Stimulated activated CD8-positive, alpha-beta memory T cell treated with anti-CD3 and anti-CD28 coated beads, Interleukin-7, amount 100 ng/mL, for 24 hours (primary cell): ENCODE measurements around the gene PPP2R2D.

Source experiments
- DNase-seq: peaks from one replicate; pipeline ENCODE4 v3.0.0-alpha.2; 2020; ENCODE audit warnings: low read depth

The PPP2R2D gene

DNA sequence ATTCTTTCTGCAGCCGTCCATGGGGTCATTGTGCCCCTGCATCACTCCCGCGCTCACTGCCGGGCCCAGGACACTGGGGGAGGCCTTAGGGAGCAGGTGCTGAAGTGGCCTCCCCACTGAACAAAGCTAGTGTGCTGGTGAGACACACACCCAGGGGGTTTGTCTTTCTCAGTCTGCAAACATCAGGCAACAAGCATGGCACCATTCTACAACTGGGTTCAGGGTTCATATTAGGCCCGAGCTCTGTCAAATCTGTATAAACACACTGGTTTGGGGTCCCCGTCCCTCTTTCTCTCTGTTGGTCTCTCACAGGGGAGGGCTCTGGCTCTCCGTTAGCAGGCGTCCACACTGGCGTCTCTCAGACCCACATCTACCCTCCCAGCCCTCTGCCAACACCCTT is 11.1 kb upstream of the PPP2R2D start:
- no peak for DNase-seq

GRCh38 chr10:131890276-131891195 is 10.3 kb upstream of the PPP2R2D start:
- DNase-seq = no peak

- DNase-seq = no peak
These were observed 9.4 kb upstream of the PPP2R2D start for GRCh38 chr10:131891196-131891928.

DNA sequence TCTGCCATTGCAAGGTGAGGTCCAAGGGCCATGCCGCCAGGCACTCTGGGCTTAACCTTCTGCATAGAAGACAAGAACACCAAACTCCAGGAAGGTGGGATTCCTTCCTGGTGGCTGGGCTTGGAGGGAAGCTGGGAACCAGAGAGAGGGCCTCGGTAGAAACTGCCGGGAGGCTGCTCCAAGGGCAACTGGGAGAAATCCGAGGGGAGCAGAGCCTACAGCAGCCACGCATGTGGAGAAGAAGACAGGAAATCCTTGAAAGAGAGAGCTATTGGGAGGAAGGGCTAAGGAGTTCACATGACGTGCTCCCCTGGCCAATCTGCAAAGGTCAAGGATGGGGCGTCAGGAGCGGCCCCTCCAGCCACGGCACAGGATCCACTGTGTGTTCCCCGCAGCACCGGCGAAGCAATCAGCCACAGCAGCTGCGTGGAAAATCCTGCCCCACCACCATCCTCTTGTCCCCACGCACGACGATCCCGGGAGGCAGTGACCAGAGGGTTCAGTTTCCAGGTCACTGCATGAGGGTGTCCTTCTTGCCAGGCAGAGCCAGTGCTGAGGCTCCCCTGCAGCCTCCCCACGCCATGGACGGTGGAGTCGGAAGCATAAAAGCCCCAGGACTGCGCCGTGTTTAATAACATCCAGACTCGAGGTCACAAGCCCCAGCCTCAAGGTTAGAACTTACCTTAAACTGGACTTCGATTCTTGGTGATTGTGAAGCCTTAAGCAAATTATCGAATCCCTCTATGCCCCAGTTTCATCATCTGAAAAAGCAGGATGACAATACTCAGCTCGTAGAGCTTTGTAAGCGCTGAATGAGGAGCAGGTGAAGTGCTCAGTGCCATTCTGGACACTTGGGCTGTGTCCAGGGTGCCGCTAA is 8.6 kb upstream of the PPP2R2D start:
- DNase-seq = no peak

- DNase-seq = no peak
These were observed 7.8 kb upstream of the PPP2R2D start for GRCh38 chr10:131892806-131893675.

- DNase-seq = no peak
These were observed 5.7 kb upstream of the PPP2R2D start for GRCh38 chr10:131895116-131895515.

GRCh38 chr10:131896403-131896802 is 4.4 kb upstream of the PPP2R2D start:
- no peak for DNase-seq

DNA sequence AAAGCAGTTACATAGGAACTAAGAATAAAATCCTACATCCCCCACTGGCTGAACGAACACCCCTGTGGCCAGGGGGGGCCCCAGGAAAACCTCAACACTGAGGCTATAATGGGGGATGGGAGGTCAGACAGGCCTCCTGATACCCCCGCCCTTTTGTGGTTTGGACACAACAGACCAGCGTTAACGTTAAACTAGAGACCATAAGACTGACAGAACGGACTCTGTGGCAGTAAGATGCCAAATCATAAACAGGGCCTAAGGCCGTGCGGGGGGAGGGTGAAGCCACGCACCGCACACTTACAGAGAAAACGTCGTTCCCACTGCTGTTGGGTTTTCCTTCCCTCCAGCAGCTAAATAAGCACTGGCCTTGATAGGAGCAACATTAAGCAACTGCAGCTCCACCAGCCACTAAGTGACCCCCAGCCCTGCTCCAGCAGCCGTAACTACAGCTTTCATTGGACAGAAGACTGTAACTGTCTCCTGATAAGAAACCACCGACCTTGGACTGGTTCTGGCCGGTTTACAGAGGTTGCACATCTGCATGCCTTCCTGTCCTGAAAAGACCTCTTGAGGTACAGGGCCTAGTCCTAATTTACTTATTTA is 3.4 kb upstream of the PPP2R2D start:
- no peak for DNase-seq

DNA sequence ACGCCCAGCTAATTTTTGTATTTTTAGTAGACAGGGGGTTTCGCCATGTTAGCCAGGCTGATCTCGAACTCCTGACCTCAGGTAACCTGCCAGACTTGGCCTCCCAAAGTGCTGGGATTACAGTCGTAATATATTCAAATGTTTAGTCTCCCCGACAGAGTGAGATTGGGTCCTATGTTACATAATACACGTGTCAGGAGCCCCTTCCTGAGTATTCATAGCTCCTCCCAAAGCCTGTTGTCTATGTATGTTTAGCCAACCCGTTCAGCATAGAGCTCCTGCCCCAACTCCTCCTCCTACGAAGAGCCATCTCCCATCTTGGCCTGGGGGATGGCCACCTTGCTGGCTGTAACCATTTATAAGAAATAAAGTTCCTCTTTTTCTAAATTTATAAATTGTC is 2.7 kb upstream of the PPP2R2D start:
- no peak for DNase-seq

DNA sequence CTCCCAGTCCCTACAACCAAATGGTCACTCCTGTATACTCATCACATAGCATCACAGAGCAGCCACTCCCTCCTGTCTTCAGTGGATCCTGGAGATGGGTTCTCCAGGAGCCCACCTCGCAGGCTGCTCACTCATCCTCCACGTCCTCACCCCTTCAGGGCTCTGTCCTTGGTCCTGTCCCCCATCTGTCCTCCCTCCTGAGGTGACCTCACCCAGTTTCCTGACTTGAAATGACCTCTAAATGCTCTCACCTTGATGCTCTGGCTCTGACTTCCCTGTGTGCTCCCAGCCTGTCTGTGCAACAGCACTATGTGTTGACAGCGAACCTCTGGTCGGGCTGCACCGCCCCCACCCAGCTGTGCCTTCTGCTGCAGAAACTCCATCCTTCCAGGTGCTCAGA is 2.1 kb upstream of the PPP2R2D start:
- no peak for DNase-seq

GRCh38 chr10:131899116-131899690 is 1.6 kb upstream of the PPP2R2D start:
- no peak for DNase-seq

DNA sequence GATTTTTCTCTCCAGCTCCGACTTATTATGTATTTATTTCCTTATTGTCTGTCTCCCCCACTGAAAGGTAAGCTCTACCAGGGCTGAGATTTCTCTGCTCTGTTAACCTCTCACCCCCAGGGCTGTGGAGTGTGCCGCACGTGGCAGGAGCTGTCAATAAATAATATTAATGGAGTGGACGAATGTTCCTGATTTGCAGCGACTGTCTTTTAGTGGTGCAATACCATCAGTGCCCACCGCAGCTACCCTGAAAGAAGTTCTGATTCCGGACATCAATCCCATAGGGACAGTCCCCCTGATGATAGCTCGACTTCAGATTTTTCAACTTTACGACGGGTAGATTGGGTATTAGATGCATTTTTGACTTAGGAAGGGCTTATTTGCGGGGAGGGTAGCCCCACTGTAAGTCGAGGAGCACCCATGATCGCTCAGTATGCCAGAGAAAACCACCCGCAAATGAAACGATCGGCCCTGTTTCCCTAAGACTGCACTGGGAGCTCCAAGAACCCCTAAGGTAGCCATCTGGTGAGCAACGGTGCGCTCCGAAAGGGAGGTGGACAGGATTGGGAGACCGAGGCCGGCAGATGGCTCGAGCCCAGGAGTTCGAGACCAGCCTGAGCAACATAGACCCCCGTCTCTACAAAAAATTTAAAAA is 986 bp upstream of the PPP2R2D start:
- no peak for DNase-seq

- DNase-seq = no peak
These were observed 497 bp downstream of the PPP2R2D start for GRCh38 chr10:131901181-131901829.

DNA sequence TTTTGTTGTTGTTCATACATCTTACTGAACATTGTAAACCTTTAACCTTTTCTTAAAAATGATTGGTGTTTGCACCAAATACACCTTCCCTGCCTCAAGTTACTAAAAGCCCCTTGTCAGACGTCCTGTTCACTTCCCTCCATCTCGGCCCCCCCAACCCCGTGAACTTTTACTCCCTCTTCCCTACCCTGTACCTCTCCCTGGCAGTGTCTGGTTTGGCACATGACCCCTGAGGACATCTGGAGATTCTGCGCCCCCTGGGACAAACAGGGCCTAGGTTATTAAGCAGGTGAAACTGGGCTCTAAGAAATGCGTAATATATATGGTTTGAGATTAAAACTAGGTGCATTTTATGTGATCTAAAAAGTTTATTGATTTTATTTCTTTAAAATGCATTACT is 1.4 kb downstream of the PPP2R2D start:
- no peak for DNase-seq

GRCh38 chr10:131902691-131903090 is 1.9 kb downstream of the PPP2R2D start:
- DNase-seq = no peak

DNA sequence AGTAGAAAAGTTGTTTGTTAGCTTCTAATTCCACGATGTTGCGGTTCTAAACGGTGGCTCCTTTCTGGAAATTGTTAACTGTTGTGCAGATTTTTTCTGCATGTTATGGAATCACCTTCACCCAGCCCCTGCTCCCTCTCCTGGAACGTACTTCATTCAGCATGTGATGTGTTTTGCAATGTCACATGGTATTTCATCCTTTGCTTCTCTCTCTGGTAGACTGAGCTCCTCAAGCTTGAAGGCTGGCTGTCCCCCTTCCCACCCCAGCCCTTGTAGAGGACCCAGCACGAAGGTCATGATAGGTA is 4.4 kb downstream of the PPP2R2D start:
- no peak for DNase-seq

DNA sequence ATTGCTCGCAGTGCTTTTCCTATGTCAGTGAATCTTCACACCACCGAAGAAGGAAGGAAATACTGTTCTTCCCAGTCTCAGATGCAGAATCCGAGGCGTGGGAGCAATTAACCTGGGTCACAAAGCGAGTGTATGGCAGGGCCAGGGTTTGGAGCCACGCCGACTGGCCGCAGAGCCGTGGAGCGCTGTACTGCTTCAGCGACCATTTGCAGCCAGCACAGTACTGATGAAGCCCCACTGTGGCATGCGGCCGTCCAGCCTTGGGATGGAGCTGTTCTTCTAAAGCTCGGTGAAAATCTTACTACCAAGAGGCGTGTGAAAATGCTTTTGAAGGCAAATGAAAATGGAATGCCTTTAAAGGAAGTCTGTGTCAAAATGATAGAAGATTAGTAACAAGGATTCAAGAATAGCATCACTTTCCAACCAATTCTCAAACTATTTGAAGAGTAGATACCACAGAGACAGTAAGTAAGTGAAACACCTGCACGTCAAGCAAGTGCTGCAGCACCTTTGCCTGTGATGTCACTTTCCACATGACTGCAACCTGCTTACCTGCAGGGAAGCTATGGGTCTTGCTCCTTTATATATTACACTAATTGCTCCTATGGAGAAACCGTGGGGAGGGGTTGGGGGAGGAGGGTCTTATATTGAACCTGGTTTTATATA is 4.9 kb downstream of the PPP2R2D start:
- DNase-seq = no peak

DNA sequence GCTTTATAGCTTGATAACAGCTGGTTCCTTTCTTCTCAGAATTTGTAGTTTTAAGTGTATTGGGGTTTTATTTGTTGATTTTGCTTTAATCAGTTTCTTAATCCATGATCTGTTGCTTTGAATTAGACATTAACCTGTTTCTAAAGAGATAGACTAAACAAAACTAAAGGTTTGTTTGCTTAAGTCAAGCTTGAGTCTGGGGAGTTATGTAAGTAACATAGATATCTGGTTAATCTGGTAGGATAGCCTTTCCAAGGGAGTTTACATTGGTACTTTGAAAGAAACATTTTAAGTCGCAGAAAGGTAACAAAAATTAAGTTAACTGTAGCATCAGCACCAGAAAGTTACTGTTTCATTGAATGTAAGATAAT is 5.4 kb downstream of the PPP2R2D start:
- DNase-seq = no peak

DNA sequence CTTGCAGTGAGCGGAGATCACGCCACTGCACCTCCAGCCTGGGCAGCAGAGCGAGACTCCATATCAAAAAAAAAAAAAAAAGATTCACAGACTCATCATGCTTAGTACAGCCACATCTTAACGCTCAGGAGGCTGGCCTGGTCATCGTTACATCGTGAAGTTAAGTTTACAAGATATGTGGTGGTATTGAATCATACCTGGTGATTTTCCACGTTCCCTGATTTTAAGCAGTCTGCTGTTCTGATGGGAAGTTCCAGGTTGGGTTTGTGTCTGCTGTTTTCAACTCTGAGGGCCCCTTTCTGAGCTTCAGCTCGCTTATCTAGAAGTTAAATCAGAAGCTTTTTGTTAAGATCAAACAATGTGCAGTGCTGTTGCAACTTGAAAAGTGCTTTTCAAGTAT is 6.9 kb downstream of the PPP2R2D start:
- DNase-seq = no peak
